ENCODE results near the gene EML4.
A peak's percentile ranks its signal among the peaks of the same experiment; 100 is the strongest.

Gene EML4

DNA sequence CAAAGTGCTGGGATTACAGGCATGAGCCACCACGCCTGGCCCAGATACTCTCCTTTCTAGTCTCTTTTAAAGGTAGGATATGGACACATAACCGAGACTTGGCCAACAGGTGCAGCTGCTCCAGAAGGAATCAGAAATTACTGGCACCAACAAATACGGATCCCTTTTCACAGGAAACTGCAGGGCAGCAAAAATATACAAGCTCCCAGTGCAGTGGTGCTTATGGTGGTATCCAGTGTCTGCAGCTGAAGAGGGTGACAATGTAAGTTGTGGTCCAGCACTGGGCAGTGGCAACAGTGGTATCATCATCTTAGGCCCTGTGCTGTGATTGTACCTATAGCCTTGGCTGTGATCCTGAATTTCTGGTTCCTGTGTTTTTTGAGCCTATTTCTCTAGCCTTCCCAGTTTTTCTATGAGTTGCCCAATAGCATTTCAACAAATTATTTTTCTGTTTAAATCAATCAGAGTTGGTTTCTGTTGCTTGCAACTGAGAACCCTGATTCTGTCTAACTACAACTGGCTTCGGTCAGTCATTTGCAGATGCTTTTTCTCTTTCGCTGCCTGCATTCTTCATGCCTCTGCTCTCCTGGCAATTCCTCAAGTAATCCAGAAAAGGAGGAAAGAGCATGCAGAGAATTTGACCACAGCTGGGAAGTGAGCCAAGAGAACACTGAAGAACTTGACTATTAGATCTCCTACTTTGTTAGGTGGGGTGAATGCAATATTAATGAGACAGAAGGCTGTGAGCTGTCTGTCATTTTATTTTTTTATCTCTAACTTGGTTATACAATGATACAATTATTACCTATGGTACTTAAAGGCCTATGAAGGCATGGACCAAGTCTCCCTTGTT is 30.8 kb upstream of the EML4 start:
- no peak for DNase-seq (ENCODE audit: low read depth)

GRCh38 chr2:42139101-42139500 is 30.1 kb upstream of the EML4 start:
- no peak for DNase-seq (ENCODE audit: low read depth)

GRCh38 chr2:42140496-42140895 is 28.7 kb upstream of the EML4 start:
- no peak for DNase-seq (ENCODE audit: low read depth)

GRCh38 chr2:42141687-42142546 is 27.2 kb upstream of the EML4 start:
- peak; percentile 11 for DNase-seq (ENCODE audit: low read depth)

- DNase-seq (ENCODE audit: low read depth) = no peak
Observed at GRCh38 chr2:42142547-42143184, 26.5 kb upstream of the EML4 start.

DNA sequence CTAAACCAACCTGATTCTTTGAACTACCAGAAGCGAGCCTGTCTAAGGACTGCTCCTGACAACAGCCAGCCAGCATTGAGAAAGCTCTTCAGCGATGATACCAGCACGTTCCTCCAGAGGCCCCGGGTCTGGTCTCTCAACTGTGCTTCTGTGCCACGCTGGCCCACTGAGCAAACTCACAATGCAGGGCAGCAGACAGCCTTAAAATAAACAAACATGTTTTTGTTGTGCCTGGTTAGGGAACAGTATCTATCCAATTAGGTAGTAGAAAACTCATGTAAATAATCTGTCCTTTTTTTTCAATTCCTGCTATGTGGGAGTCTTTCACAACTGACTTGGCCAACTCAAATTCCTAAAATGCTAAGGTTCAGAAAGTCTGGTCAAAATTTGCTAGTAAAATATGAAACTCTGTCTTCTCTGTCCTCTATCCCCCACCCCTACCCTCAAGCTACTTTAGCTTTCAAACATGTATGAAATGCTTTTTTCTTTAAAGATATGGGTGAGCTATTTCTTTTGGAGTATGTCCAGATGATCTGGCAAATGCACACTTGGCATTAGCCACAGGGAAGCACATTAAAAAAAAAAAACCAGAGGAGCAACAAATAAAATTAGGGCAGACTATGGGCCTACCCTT is 21.4 kb upstream of the EML4 start:
- no peak for DNase-seq (ENCODE audit: low read depth)

- no peak for DNase-seq (ENCODE audit: low read depth)
Observed at GRCh38 chr2:42150159-42150558, 19.0 kb upstream of the EML4 start.

DNA sequence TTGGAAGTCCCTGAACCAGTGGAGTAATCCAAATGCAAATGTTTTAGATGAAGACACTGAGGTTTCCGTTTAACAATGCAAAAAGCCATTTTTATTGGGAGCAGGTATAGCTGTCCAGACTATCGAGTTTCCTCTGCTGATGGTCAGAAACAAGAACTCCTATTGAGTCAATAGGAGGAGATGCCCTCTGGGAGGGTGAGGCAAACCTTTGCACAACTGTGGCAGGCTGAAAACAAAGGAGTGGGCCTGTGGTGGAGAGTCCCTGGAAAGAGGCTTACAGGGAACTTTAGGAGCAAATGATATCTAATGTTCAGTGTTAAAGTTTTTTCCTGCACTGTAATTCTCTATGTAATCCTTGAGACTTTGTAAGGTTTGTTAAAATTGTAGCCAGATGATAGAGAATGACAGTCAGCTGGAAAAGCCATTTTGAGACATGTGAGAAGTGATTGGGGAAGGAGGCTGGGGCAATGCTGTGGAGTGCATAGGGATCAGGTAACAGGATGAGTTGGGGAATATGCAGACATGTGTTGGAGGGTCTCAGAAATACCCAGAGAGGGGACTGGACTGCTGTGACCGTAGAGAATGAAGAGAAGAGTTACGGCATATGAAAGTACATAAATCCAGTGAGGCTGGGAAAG is 15.1 kb upstream of the EML4 start:
- DNase-seq (ENCODE audit: low read depth) = no peak

GRCh38 chr2:42156721-42157120 is 12.4 kb upstream of the EML4 start:
- no peak for DNase-seq (ENCODE audit: low read depth)

DNA sequence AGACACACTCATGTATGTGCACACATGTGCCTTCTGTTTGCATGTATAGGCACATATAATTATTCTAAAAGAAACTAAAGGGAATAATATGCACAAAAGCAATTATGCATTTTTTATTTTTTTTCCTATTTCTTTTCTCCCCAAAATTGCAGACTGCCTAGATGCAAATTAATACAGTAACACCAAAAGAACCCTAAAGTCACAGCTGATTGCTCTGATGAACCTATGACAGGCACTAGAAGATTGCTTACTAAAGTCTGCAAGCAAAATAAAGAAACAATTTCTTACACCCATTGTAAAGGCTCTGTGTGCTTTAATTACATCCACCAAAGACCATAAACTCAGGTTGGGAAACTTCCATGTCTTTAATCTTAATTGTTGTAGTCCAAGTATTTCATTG is 7.7 kb upstream of the EML4 start:
- no peak for DNase-seq (ENCODE audit: low read depth)

DNA sequence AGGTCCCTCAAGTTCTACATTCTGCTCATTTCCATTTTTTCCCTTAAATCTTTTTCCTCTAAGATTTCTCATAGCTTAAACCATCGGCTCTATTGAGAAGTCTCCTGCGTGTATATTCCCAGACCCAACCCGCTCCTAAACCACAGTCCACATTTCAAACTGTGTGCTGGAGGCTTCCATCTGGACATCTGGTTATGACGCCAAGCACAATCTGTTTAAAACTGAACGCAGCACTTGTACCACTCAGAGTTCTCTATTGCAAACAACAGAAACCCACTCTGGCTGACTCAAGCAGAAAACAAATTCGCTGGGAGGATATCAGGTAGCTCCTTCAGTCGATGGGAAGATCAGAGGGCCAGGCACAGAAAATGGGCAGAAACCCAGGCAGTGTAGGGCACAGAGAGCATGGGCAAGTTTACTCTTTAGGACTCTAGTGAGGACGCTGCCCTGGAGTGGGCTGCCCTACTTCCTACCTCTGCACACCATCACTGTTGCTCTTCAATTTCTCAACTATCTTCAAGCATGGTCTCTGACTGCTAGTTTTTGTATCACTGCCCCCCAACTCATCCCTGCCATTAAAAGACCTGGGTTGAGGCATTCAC is 5.6 kb upstream of the EML4 start:
- DNase-seq (ENCODE audit: low read depth) = no peak

DNA sequence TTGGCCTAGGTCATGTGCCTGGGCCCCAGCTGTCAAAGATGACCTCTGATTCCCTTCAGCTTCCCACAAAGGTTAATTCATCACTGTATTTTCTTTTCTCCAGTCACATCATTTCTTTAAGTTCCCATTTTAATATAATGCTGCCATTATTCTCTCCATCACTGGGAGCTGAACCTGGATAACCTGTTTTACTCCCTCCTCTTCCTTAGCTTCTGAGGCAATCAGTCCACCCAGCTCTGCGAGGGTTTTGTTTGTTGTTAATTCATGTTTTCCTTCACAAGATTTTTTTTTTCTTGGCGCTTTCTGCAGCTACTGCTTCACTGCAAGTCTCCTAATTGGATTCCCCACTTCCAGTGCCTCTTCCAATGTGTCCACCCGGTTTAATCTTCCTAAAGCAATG is 5.1 kb upstream of the EML4 start:
- DNase-seq (ENCODE audit: low read depth) = no peak

- DNase-seq (ENCODE audit: low read depth) = no peak
Observed at GRCh38 chr2:42164971-42165370, 4.2 kb upstream of the EML4 start.

DNA sequence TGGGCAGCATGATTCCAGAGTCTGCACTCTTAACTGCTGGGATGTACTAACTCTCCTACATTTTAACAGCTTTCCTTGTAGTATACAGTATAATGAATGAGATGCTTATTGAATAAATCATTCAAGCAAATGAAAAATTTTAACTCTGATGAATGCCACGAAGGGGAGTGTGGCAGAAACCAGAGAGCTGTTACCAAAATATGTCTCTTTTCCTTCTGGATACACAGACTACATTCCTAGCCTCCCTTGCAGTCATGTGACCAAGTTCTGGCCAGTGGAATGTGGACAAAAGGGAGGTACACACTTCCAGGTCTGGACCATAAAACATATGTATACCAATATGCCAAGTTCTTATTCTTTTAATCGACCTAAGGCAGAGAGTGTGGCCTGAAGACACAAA is 1.7 kb upstream of the EML4 start:
- no peak for DNase-seq (ENCODE audit: low read depth)

DNA sequence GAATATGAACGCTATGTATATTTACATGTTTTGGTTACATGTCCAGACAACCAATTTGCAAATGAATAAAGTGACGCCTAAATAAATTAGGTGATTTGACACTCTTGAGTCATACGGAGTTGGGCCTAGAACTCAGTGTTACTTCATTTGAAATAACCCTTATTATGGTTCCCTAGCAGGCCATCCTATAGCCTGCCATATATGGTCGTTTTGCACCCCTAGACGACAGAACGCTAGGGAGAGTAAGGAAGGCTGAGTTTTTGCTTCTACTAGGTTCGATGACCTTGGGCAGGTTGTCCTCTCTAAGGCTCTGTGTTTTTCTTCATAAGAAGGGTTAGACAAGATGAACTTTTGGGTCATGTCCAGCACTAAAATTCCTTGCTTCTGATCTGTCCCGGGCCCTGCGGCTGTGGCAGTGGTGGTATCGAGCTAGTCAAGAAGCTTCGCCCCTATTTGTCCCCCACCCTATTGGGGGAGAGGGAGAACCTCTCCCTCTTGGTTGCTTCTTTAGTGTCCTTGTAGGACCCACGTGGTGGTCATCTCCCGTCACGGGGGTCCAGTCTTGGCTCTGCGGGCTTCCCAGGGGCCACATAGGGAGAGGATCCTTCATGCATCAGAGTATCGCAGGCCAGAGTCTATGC is 574 bp upstream of the EML4 start:
- DNase-seq (ENCODE audit: low read depth) = no peak

DNA sequence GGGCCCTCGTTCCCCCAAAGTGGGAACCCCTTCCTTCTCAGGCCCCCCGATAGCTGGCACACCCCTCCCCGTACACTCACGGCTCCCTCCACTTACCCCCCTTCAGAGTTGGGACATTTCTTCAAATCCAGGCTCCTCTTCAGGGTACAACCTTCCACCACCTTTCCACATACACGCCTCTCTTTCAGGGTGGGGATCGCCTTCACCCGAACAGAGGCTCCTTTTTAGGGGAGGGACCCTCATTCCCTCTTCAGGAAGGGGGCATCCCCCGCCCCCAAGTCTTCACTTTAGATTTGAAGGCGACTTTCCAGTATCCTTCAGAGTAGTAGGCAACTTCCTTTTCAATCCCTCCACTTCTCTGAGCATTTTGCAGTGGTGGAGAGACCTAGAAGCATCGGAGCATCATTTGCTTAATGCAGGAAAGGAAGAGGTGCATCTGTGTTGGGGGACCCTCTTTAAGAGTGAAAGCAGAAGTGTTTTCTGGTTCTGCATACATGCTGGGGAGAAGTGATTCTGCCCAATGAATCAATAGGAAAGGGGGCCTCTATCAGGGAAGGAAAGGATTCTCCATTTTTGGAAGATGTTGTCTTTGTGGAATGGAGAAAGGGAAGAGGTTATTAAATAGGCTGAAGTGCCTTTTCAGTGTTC is 845 bp downstream of the EML4 start:
- DNase-seq (ENCODE audit: low read depth) = no peak

- no peak for DNase-seq (ENCODE audit: low read depth)
Observed at GRCh38 chr2:42170619-42171395, 1.7 kb downstream of the EML4 start.

DNA sequence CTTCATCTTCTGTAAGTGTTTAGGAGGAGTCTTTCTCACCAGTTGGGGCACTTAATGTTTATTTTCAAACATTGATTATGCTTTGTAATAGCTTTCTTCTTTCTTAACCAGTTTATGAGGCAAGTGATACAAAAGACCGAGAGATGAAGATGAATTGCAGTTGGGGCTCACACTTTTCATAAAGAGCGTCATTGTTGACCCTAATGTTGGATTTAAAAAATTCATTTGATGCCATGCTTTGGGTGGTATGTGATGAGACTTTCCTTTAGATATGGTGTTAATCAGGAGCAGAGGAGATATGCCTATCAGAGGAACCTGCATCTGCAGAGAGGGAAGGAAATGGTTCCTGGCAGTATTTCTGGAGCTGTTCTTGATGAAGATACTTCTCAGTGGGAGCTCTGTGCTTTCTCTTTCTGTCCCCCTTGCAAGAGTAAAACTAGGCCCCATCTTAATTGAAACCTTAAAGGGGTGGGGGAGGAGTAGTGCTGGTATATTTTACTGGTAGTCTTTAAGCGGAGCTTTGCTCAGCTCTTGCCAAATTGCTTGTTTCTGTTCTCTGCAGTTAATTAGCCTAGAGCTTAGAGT is 2.3 kb downstream of the EML4 start:
- no peak for DNase-seq (ENCODE audit: low read depth)

DNA sequence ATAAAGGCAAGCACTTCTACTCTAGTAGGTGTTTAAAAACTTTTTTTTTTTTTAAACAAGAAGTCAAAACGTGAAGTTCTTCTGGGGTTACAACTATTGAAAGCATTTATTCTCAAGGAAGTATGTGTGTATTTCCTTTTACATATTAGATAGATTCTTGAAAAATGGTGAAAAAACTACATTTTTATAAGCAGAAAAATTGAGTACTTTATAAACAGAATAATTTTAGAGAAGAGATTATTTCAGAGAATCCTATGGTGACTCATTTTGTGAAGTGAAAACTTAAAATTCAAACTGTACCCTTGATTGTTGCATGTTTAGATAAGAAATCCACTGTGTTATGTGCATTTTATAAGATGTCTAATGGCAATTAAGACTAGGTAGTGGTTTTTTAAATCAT is 2.9 kb downstream of the EML4 start:
- no peak for DNase-seq (ENCODE audit: low read depth)
